ENCODE measurements around the gene TCEA3.
"Not testable (repeated sequence)": the region's sequence is repeated elsewhere in the genome, so short reads cannot be mapped to it uniquely, and the experiment has no call there.

Gene TCEA3

DNA sequence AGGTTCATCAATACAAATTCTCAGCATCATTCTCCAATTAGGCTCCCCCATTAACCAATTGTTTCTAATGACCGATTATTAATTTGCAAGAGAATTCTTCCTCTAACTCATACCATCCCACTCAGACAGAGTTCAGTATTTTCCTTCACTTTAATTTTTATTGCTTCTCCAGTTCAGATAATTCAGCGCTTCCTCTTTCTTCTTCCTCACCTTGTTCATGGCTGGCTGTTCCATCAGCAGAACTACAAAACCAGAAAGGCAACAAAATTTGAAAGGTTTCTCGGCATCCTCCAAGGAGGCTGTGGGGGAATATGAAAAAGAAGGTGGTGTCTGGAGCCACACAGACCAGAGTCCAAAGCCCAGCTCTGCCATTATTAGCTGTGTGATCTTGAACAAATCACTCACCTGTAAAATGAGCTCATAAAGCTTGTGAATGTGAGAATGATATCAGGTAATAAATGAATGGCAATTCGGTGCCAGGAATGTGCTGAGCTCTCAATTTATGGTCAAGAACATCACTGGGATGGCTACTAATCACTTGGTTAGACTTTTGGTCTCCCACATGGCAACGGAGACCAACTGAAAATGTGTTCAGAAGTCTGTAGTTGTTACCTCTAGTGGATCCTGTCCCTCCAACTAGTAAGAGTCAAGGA lies 43.2 kb downstream of the TCEA3 start:
- DNase-seq (ENCODE audit: extremely low read depth, low read depth): no peak
- TF ChIP-seq, protein P1, sequence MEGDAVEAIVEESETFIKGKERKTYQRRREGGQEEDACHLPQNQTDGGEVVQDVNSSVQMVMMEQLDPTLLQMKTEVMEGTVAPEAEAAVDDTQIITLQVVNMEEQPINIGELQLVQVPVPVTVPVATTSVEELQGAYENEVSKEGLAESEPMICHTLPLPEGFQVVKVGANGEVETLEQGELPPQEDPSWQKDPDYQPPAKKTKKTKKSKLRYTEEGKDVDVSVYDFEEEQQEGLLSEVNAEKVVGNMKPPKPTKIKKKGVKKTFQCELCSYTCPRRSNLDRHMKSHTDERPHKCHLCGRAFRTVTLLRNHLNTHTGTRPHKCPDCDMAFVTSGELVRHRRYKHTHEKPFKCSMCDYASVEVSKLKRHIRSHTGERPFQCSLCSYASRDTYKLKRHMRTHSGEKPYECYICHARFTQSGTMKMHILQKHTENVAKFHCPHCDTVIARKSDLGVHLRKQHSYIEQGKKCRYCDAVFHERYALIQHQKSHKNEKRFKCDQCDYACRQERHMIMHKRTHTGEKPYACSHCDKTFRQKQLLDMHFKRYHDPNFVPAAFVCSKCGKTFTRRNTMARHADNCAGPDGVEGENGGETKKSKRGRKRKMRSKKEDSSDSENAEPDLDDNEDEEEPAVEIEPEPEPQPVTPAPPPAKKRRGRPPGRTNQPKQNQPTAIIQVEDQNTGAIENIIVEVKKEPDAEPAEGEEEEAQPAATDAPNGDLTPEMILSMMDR (IDR thresholded peaks at IDR 0.05; ENCODE audit: low read depth, low read length): no peak

DNA sequence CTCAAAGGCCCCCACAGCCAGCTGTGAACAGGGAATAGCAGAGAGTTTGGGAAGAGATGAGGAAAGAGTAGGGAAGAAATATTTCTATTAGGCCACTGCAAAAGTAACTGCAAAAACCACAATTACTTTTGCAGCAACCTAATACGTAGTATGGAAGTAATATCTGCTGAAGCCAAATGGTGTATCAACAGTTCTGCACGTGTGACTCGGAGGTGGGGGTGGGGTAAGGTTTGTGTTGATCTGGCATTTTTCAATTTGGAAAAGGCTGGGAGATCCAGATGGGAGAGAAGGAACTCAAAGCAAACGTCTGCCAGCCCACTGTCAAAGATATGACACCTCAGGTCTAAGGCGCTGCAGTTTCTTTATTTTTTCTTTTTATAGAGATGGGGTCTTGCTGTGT lies 43.8 kb downstream of the TCEA3 start:
- no peak for DNase-seq (ENCODE audit: extremely low read depth, low read depth)
- TF ChIP-seq, protein P1 (IDR thresholded peaks at IDR 0.05; ENCODE audit: low read depth, low read length): no peak

DNA sequence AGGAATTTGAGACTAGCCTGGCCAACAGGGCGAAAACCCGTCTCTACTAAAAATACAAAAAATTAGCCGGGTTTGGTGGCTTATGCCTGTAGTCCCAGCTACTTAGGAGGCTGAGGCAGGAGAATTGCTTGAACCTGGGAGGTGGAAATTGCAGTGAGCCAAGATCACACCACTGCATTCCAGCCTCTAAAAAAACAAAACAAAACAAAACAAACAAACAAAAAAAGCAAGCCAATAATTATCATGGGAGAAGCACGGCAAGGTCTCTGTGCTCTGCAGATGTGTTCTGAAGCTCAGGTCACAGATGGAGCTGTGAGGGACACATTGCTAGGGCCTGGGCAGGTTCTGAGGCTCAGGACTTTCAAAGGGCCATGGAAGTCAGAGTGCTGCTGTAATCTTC lies 44.3 kb downstream of the TCEA3 start:
- not testable (repeated sequence) for DNase-seq (ENCODE audit: extremely low read depth, low read depth)

DNA sequence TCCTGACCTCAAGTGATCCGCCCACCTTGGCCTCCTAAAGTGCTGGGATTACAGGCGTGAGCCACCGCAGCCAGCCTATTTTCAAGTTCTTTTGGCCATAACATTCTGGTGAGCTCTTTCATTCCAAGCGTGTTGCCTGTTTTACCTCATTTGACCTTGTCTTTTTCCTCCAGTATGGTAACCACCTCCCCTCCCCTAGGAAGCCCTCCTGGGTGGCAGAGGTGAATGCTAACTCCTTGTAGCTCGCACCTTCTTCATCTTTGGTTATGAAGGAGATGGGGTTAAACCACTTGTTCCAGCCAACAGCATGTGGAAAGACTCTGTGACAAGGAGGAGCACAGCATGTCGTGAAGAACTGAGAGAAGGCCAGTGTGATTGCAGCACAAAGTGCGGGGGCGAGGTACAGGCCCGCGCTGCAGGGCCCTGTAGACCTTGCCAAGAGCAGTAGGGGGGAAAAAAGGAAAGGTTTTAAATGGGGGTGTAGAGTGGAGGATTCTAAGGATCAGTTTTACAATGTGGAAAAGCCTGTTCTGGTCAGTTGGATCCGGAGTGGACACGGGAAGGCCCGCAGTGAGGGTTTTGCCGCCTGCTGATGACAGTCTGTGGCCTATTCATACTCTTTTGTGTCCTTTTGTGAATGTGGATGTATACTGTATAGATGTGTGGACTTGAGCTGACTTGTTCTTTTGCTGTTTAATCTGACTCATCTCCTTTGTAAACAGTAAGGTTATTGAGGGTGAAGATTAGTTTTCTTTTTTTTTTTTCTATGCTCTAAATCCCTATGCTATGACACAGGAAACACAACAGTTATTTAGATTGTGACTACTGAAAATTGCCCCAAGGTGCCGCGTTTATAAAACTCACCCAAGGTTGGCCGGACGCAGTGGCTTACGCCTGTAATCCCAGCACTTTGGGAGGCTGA lies 47.4 kb downstream of the TCEA3 start:
- TF ChIP-seq, protein P1 (IDR thresholded peaks at IDR 0.05; ENCODE audit: low read depth, low read length): no peak
- DNase-seq (ENCODE audit: extremely low read depth, low read depth): peak; percentile 56

DNA sequence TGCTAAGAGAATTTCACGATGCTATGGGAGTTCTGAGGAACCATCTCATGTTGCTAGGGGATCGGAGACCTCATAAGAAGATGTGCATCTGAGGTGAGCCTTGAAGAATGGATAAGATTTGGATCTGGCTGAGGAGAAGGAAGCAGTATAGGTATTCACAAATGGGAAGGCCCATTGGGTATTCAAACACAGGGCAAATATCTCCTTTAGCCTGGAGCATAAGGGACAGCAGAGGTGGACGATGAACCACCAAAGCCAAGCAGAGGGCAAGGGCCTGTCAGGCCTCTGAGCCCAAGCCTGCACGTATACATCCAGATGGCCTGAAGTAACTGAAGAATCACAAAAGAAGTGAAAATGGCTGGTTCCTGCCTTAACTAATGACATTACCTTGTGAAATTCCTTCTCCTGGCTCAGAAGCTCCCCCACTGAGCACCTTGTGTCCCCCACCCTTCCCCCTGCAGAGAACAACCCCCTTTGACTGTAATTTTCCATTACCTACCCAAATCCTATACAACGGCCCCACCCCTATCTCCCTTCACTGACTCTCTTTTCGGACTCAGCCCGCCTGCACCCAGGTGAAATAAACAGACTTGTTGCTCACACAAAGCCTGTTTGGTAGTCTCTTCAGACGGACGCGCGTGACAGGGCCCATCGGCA lies 50.3 kb downstream of the TCEA3 start:
- DNase-seq (ENCODE audit: extremely low read depth, low read depth): not testable (repeated sequence)

DNA sequence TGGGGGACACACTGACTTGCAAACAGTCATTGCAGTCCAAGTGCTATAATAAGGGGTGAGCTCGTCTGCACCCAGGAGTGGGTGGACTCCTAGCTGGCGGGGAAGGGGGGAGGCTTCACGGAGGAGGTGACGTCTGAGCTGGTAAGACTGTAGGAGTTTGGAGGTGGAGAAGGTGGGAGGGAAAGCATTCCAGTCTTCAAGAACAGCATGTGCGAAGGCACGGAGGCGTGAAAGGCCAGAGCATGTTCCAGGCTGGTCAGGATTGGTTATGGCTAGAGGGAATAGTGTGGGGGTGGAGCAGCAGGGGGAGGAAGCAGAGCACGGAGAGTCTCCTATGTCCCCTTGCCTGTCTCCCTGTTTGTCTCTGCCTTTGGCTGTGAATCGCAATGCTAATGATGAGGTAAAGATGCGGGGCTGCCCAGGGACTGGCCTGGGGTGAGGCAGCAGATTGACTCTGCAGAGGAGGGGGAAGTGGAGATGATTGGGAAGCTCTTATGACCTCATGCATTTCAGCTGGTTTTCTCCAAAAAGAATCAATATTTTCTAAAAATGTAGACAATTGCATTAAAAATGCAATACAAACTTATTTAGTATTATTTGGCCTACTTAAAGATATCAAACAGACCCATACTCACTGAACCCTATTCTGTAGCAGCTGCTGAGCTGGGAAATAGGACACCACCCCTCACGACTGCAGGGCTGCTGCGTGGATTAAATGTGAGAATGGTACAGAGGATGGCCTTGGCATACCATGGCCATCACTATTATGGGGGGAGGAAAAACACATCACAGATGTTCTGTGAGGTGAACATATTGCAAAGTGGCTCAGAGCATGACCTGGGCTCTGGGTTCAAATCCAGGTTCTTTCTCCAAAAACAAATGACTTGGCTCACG lies 52.3 kb downstream of the TCEA3 start:
- DNase-seq (ENCODE audit: extremely low read depth, low read depth): no peak
- TF ChIP-seq, protein P1 (IDR thresholded peaks at IDR 0.05; ENCODE audit: low read depth, low read length): no peak

DNA sequence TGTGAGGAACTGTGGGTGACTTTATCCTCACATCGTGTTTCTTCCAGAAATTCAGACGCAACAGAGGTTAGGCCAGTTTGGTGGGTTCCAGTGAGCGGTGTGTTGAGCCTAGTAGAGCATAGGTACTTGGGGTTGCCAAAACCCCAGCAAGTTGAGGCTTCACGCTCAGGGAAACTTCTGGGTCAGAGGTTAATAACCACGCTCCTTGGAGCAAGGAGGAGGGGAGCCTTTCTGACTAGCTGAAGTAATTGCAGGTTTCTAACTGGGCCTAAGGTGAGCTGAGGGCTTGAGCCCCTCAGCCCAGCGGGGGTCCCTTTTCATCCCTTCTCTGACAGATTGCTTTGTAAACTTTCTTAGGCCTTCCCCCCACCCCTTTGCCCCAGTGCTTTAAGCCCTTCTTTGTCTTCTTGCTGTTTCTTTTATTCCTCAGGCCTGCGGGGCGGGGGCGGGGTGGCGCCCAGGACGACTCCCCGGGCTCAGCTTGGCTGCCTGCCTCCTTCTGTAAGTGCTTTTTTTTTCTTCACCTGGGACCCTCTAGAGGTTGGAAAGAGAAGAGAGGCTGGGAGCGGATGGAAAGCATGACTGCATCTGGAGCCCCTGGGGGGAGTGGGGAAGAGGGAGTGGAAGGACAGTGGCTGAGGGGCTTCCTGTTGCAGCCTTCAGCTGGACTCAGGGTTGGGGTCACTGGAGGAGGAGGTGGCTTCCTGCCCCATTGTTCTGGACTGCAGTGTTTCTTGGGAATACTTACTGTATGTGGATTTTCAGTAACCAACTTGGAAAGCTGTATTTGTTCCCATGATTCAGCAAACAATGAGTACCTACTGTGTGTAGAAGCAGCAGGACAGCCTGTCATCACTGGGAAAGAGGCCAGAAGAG lies 53.6 kb downstream of the TCEA3 start:
- no peak for DNase-seq (ENCODE audit: extremely low read depth, low read depth)

More for the DNA sequence above, 53.6 kb downstream of the TCEA3 start:
- TF ChIP-seq, protein P1 (IDR thresholded peaks at IDR 0.05; ENCODE audit: low read depth, low read length): no peak
